ENCODE measurements around the gene MACROD2.

Gene MACROD2

DNA sequence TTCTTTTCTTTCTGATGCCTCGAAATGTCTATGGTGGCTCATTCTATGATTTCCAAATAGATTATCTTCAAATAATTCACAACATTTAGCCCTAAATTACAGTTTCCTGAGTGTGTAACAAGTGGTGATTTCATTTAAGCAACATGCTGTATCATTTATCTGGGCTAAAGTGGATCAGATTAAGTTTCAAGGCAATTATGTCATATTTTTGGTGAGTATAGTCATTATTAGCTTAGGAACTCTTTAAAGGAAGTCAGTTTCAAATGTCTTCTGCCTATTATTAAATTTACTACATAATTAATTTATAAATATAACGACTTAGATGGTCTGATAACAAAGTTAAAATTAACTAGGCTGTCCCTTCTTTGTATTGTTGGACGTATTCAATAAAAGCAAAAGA, 1190.0 kb downstream of the MACROD2 start:
- H3K27ac ChIP-seq: no peak overlapping the region
- POLR2A ChIA-PET (ENCODE audit: low non-redundant PET): no interaction called here
- CTCF ChIA-PET: no interaction called here
- no peak for DNase-seq (ENCODE audit: low spot score)
- TF ChIP-seq, protein P1, sequence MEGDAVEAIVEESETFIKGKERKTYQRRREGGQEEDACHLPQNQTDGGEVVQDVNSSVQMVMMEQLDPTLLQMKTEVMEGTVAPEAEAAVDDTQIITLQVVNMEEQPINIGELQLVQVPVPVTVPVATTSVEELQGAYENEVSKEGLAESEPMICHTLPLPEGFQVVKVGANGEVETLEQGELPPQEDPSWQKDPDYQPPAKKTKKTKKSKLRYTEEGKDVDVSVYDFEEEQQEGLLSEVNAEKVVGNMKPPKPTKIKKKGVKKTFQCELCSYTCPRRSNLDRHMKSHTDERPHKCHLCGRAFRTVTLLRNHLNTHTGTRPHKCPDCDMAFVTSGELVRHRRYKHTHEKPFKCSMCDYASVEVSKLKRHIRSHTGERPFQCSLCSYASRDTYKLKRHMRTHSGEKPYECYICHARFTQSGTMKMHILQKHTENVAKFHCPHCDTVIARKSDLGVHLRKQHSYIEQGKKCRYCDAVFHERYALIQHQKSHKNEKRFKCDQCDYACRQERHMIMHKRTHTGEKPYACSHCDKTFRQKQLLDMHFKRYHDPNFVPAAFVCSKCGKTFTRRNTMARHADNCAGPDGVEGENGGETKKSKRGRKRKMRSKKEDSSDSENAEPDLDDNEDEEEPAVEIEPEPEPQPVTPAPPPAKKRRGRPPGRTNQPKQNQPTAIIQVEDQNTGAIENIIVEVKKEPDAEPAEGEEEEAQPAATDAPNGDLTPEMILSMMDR (conservative IDR thresholded peaks at IDR 0.05; ENCODE audit: low read depth): no peak

DNA sequence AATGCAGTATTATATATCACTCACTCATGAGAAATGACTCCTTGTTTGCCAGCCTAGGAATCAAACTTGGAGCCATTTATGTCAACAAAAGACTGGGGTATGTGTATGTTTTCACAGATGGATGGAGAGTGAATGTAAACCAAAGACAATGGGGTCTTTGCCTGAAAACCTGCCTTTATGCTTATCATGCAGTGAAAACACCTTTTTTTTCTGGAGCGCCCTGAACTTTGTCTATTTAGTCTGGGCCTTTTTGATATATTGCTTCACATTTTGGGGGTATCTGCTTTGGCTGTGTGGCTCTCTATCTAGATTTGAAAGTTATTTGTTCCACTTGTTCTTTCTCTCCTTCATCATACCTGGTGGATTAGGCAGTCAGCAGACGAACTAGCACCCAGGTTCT, 1190.6 kb downstream of the MACROD2 start:
- H3K27ac ChIP-seq: no peak overlapping the region
- DNase-seq (ENCODE audit: low spot score): no peak
- ChIA-PET CTCF (no interaction called here), POLR2A (ENCODE audit: low non-redundant PET) (no interaction called here)
- TF ChIP-seq, protein P1 (conservative IDR thresholded peaks at IDR 0.05; ENCODE audit: low read depth): no peak

DNA sequence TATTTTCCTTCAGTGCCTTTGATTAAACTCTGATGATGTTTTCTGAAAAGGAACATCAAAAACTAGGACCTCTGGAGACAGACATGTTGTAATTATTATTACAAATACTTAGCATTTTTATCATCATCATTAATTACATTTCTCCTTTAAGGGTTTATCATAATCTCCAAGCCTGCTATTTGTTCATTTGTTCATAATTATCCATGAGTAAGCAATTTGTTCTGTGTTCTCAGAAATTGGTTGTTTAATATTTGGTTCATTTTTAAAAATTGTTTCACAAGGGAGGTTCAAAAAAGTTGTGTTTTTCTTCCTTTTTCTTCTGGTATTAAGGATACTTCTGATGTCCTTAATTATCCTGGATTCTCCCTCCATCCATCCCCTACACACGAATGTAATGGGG, 1192.3 kb downstream of the MACROD2 start:
- no peak for DNase-seq (ENCODE audit: low spot score)
- CTCF ChIA-PET: no interaction called here
- H3K27ac ChIP-seq: no peak overlapping the region
- POLR2A ChIA-PET (ENCODE audit: low non-redundant PET): no interaction called here
- TF ChIP-seq, protein P1 (conservative IDR thresholded peaks at IDR 0.05; ENCODE audit: low read depth): no peak

DNA sequence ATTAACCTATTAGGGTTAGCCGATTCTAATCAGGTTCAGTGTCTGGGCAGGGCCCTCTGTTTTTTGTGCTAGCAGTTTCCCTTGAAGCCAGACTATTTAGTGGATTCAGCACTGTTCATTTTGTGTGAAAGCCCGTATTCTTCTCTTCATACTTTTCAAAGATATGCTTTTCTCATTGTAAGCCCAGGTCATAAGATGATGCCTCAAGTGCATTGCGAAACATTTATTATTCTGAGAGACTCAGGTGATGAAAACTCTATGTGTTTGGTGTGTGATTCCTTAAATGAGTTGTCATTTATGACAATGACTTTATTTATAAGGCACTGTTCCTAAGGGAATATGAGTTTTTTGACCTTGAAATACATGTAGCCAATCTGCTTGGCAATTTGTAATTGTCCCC, 1193.1 kb downstream of the MACROD2 start:
- H3K27ac ChIP-seq: no peak overlapping the region
- TF ChIP-seq, protein P1 (conservative IDR thresholded peaks at IDR 0.05; ENCODE audit: low read depth): no peak
- DNase-seq (ENCODE audit: low spot score): no peak
- ChIA-PET CTCF (no interaction called here), POLR2A (ENCODE audit: low non-redundant PET) (no interaction called here)

GRCh38 chr20:15191082-15191723, 1195.9 kb downstream of the MACROD2 start:
- POLR2A ChIA-PET (ENCODE audit: low non-redundant PET): no interaction called here
- H3K27ac ChIP-seq: no peak overlapping the region
- CTCF ChIA-PET: interaction anchor here (1.2 kb wide), 1 partner anchor 13 kb away, joined by 3 read pairs; no protein-coding TSS in a partner anchor
- TF ChIP-seq, protein P1 (conservative IDR thresholded peaks at IDR 0.05; ENCODE audit: low read depth): no peak
- DNase-seq (ENCODE audit: low spot score): no peak

GRCh38 chr20:15195378-15195777, 1200.1 kb downstream of the MACROD2 start:
- TF ChIP-seq, protein P1 (conservative IDR thresholded peaks at IDR 0.05; ENCODE audit: low read depth): no peak
- no peak for DNase-seq (ENCODE audit: low spot score)
- ChIA-PET CTCF (no interaction called here), POLR2A (ENCODE audit: low non-redundant PET) (no interaction called here)
- no peak overlapping the region for H3K27ac ChIP-seq
